ENCODE results near the gene PLCG2. TPM values are rescaled to one million over a fixed set of nuclear protein-coding genes. Genes with fewer than 3 reads are reported as not detected.

Gene PLCG2
- total RNA-seq, 1 donor from 2014 or later: 47.7 TPM

DNA sequence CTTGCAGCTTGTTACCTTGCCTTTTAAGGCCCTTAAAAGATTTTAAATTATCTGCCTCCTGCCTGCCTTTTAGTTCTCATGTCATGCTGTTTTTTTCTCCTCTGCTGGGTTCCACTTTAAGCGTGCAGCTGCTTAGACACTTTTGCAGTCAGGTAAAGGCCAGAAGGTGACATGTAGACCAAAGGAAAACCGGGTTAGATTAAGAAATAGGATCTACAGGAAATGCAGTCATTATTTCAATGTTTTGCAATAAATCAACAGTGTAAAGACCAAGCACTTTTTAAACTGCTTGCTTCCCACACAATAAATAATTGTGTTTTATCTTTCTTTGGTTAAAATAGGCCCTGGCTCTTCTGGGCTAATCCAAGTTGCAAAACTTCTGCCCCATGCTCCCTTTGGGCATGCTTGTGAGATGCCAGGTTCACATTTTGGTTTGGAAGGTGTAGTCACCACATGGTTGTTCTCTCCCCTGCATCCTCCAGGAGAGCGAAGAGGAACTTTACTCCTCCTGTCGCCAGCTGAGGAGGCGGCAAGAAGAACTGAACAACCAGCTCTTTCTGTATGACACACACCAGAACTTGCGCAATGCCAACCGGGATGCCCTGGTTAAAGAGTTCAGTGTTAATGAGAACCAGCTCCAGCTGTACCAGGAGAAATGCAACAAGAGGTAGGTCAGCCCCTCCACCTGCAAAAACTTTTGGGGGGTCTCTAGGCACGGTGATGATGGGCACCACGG lies 177.3 kb downstream of the PLCG2 start:
- H3K4me3 ChIP-seq: no peak overlapping the region
- H3K27me3 ChIP-seq (ENCODE audit: low read depth): no peaks in the 10 kb centered on the region
- TF ChIP-seq, protein P1, sequence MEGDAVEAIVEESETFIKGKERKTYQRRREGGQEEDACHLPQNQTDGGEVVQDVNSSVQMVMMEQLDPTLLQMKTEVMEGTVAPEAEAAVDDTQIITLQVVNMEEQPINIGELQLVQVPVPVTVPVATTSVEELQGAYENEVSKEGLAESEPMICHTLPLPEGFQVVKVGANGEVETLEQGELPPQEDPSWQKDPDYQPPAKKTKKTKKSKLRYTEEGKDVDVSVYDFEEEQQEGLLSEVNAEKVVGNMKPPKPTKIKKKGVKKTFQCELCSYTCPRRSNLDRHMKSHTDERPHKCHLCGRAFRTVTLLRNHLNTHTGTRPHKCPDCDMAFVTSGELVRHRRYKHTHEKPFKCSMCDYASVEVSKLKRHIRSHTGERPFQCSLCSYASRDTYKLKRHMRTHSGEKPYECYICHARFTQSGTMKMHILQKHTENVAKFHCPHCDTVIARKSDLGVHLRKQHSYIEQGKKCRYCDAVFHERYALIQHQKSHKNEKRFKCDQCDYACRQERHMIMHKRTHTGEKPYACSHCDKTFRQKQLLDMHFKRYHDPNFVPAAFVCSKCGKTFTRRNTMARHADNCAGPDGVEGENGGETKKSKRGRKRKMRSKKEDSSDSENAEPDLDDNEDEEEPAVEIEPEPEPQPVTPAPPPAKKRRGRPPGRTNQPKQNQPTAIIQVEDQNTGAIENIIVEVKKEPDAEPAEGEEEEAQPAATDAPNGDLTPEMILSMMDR (IDR thresholded peaks at IDR 0.05): no peak
- H3K36me3 ChIP-seq: peaks cover 30% of the 10 kb centered on the region
- no peak overlapping the region for H3K27ac ChIP-seq
- H3K4me1 ChIP-seq: no peaks in the 10 kb centered on the region
- intact Hi-C loops (cut with DNase I): no loop called here
- peak; percentile 45 to 59 for ATAC-seq
- peaks cover 6% of the 10 kb centered on the region for H3K9me3 ChIP-seq
- peak; percentile 65 for DNase-seq

DNA sequence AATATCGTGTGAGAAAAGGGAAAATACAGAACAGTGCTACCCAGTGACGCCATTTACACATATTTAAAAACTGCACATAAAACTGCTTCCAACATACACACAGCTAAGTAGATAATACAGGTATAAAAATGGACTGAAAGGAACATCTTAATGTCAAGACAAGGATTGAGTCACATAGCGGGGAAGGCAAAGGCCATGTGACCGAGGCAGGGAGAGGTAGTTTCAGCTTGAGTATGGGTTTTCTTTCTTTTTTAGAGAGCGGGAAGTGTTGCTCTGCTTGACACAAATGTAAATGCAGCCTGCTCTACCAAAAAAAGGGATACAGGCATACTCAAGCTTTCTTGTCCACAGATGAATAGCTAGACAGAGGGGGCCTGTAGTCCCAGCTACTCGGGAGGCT lies 185.7 kb downstream of the PLCG2 start:
- intact Hi-C loops (cut with DNase I): no loop called here
- Histone ChIP-seq H3K4me3 (no peak overlapping the region), H3K36me3 (no peaks in the 10 kb centered on the region), H3K27ac (no peak overlapping the region), H3K4me1 (no peaks in the 10 kb centered on the region), H3K9me3 (no peaks in the 10 kb centered on the region), H3K27me3 (ENCODE audit: low read depth) (no peaks in the 10 kb centered on the region)
- ATAC-seq (no peak), DNase-seq (no peak)
- TF ChIP-seq, protein P1 (IDR thresholded peaks at IDR 0.05): no peak

DNA sequence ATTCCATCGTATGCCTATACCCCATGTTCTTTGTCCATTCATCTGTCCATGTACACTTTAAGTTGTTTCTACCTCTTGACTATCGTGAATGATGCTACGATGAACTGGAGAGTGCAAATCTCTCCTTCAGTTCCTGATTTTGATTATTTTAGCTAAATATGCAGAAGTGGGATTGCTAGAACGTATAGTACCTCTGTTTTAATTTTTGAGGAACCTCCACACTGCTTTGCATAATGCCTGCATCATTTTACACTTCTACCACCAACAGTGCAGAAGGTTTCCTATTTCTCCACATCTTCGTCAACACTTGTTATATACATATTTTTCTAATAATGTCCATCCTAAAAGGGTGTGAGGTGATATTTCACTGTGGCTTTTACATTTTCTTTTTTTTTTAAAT lies 188.3 kb downstream of the PLCG2 start:
- H3K27ac ChIP-seq: no peak overlapping the region
- ATAC-seq: no peak
- TF ChIP-seq, protein P1 (IDR thresholded peaks at IDR 0.05): no peak

DNA sequence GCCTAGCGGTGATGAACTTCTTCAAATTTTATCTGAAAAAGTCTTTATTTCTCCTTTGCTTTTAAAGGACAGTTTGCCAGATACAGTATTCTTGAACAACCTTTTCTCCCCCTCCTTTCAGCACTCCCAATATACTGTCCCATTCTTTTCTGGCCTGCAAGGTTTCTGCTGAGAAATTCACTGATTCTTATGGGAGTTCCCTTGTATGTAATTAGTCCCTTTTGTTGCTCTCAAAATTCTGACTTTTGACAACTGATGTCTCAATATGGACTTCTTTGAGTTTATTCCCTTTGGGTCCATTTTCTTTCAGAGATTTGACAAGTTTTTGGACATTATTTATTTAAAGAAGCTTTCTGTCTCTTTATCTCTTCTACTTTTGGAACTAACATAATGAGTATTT lies 192.8 kb downstream of the PLCG2 start:
- Histone ChIP-seq H3K4me3 (no peak overlapping the region), H3K36me3 (no peaks in the 10 kb centered on the region), H3K27ac (no peak overlapping the region), H3K27me3 (ENCODE audit: low read depth) (no peaks in the 10 kb centered on the region), H3K4me1 (no peaks in the 10 kb centered on the region), H3K9me3 (peaks cover 10% of the 10 kb centered on the region)
- intact Hi-C loops (cut with DNase I): no loop called here
- ATAC-seq (no peak), DNase-seq (no peak)
- TF ChIP-seq, protein P1 (IDR thresholded peaks at IDR 0.05): no peak

More for the DNA sequence above, 188.3 kb downstream of the PLCG2 start:
- Histone ChIP-seq H3K36me3 (no peaks in the 10 kb centered on the region), H3K4me3 (no peak overlapping the region), H3K9me3 (peaks cover 10% of the 10 kb centered on the region), H3K27me3 (ENCODE audit: low read depth) (no peaks in the 10 kb centered on the region), H3K4me1 (no peaks in the 10 kb centered on the region)
- DNase-seq: no peak
- intact Hi-C loops (cut with DNase I): no loop called here

DNA sequence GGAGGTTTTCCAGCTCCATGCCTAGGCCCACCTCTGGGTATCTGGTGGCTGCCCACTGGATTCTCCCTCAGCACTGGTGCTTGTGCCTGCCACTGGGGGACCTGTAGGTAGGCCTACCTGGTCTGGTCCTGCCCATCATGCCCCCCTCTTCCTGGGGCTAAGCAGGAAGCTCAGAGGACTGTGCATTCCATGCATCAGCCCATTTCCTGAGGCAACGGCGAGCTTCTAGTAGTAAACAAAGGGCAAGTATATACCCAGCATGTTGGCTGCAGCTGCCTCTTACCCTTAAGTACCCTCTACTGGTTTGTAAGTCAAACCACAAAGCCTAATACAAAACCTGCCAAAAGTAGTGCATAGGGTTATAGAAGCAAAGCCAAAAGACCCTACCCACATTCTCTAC lies 194.6 kb downstream of the PLCG2 start:
- no peak overlapping the region for H3K27ac ChIP-seq
- no peak overlapping the region for H3K4me3 ChIP-seq
- ATAC-seq: no peak
- H3K27me3 ChIP-seq (ENCODE audit: low read depth): no peaks in the 10 kb centered on the region
- DNase-seq: no peak
- intact Hi-C loops (cut with DNase I): no loop called here
- TF ChIP-seq, protein P1 (IDR thresholded peaks at IDR 0.05): no peak
- no peaks in the 10 kb centered on the region for H3K36me3 ChIP-seq
- no peaks in the 10 kb centered on the region for H3K4me1 ChIP-seq
- peaks cover 10% of the 10 kb centered on the region for H3K9me3 ChIP-seq
